K562 (cell line): ENCODE results near the gene IGF2R. TPM values are rescaled to one million over a fixed set of nuclear protein-coding genes. Genes with fewer than 3 reads are reported as not detected.

Experiments
- ATF1 ChIP-seq, 2 experiments: fragments of 450-650 bp in 1 of 2; IDR thresholded peaks; 2 replicates each; pipeline ENCODE4 v1.6.1; 2016; ENCODE audit warnings: missing compliant biosample characterization in 1 of 2, missing genetic modification characterization in 1 of 2
- FOXJ3 ChIP-seq: sonication (generic); formaldehyde crosslinking; IDR thresholded peaks from 2 replicates; pipeline ENCODE4 v1.4.0; 2020; ENCODE audit warnings: mild to moderate bottlenecking, missing genetic modification reagents
- HEY1 ChIP-seq: fragments of 250-450 bp; sonication (Bioruptor Pico); IDR thresholded peaks from 2 replicates; pipeline ENCODE4 v1.5.0; 2020; ENCODE audit warnings: mild to moderate bottlenecking, moderate library complexity, borderline replicate concordance
- KLF10 ChIP-seq: fragments of 250-450 bp; sonication (Bioruptor Pico); IDR thresholded peaks from 2 replicates; pipeline ENCODE4 v1.6.1; 2021; ENCODE audit warnings: matching md5 sums
- LARP7 ChIP-seq: fragments of 450-650 bp; IDR thresholded peaks from 2 replicates; pipeline ENCODE4 v1.6.1; 2016
- LEF1 ChIP-seq: fragments of 450-650 bp; IDR thresholded peaks from 2 replicates; pipeline ENCODE4 v1.6.1; 2016; ENCODE audit warnings: mild to moderate bottlenecking
- NCOA4 ChIP-seq: fragments of 450-650 bp; IDR thresholded peaks from 2 replicates; pipeline ENCODE4 v1.6.1; 2018; ENCODE audit warnings: mild to moderate bottlenecking; ENCODE audit not compliant: partially characterized antibody
- POU5F1 ChIP-seq: fragments of 150-350 bp; IDR thresholded peaks from 2 replicates; pipeline ENCODE4 v1.6.1; 2014; ENCODE audit warnings: borderline replicate concordance, low read length, low read depth, mild to moderate bottlenecking; ENCODE audit not compliant: partially characterized antibody
- REST ChIP-seq, 2 experiments: fragments of 450-650 bp; formaldehyde crosslinking in 1 of 2; IDR thresholded peaks; 2 replicates each; pipeline versions ENCODE4 v1.4.0 to v1.6.1; 2014 to 2020; ENCODE audit warnings: mild to moderate bottlenecking in 2 of 2, borderline replicate concordance in 1 of 2, low read depth in 1 of 2
- SOX6 ChIP-seq: fragments of 450-650 bp; IDR thresholded peaks from 2 replicates; pipeline ENCODE4 v1.6.1; 2014; ENCODE audit warnings: mild to moderate bottlenecking
- TARDBP ChIP-seq: fragments of 450-650 bp; IDR thresholded peaks from 2 replicates; pipeline ENCODE4 v1.6.1; 2016
- TCF15 ChIP-seq: fragments of 250-450 bp; sonication (Bioruptor Pico); IDR thresholded peaks from 2 replicates; pipeline ENCODE4 v1.8.0; 2022; ENCODE audit warnings: moderate library complexity, mild to moderate bottlenecking, inconsistent platforms
- USF1 ChIP-seq: sonication (generic); formaldehyde crosslinking; IDR thresholded peaks from 2 replicates; pipeline ENCODE4 v1.9.0; 2022; ENCODE audit warnings: mild to moderate bottlenecking, missing genetic modification reagents
- ZBTB7A ChIP-seq: IDR thresholded peaks from 2 replicates; pipeline ENCODE4 v1.6.1; 2011; ENCODE audit warnings: low read depth, mild to moderate bottlenecking, low read length, moderate library complexity, borderline replicate concordance; ENCODE audit not compliant: control insufficient read depth
- ZC3H8 ChIP-seq: fragments of 450-650 bp; IDR thresholded peaks from 2 replicates; pipeline ENCODE4 v1.6.1; 2017
- ZKSCAN1 ChIP-seq: fragments of 150-350 bp; IDR thresholded peaks from 2 replicates; pipeline ENCODE4 v1.6.1; 2016; ENCODE audit warnings: low read depth, low read length
- ZNF41 ChIP-seq: fragments of 250-450 bp; sonication (Bioruptor Pico); conservative IDR thresholded peaks from 2 replicates; pipeline ENCODE4 v1.4.0; 2020; ENCODE audit warnings: mild to moderate bottlenecking
- ZNF436 ChIP-seq: fragments of 250-450, 450-650 bp; sonication (Bioruptor Pico); formaldehyde crosslinking; IDR thresholded peaks from 2 replicates; pipeline ENCODE4 v1.7.0; 2020; ENCODE audit warnings: mild to moderate bottlenecking
- ZNF699 ChIP-seq: fragments of 250-450 bp; sonication (Bioruptor Pico); IDR thresholded peaks from 2 replicates; pipeline ENCODE4 v1.8.0; 2021; ENCODE audit warnings: mild to moderate bottlenecking, moderate library complexity; ENCODE audit not compliant: insufficient replicate concordance
- ZNF79 ChIP-seq: fragments of 250-450 bp; sonication (Bioruptor Pico); IDR thresholded peaks from 2 replicates; pipeline ENCODE4 v1.4.0; 2020; ENCODE audit warnings: low read depth, mild to moderate bottlenecking, moderate library complexity
- polyA plus RNA-seq, 8 experiments: library from polyadenylated mRNA; depleted of rRNA in 4 of 8; stranded (reverse) in 5 of 8; unstranded in 3 of 8; fragments of >200 nt; fragmentation: Nextera tagmentation in 2 of 8; fragmentation: Illumina TruSeq in 1 of 8; extraction: Ambion mirVana in 2 of 8; extraction: Trizol in 1 of 8; gene quantifications; 2 replicates each; pipeline versions ENCODE4 v1.2.1 to v1.2.3, GENCODE V29; 2011 to 2014; ENCODE audit warnings: inconsistent platforms in 1 of 8, missing spikeins in 1 of 8
- total RNA-seq, 7 experiments: library from RNA; depleted of rRNA in 6 of 7; stranded (reverse); fragments of >200 nt in 6 of 7; fragmentation: Illumina TruSeq in 2 of 7; extraction: Trizol in 2 of 7; gene quantifications; 2 replicates each; pipeline versions ENCODE4 v1.2.1 to v1.2.3, GENCODE V29; 2011 to 2021; ENCODE audit warnings: low replicate concordance in 1 of 7

The IGF2R gene
- total and polyA plus RNA-seq, 9 of the 15 experiments (the other 6 are each of a cell fraction or from before 2014, with no cell fraction given): 3.5 to 92.3 (median 34.5) TPM

GRCh38 chr6:159969921-159970320 lies 1.0 kb downstream of the IGF2R start (continued):
- no peak for TF ChIP-seq ZNF79 (CRISPR knock-in tag)
- TF ChIP-seq ZNF41 (CRISPR knock-in tag): no peak
- no peak for TF ChIP-seq HEY1 (CRISPR knock-in tag)
- peak; percentile 74 for TF ChIP-seq REST (IDR thresholded peaks at IDR 0.05; ENCODE audit: borderline replicate concordance)
- TF ChIP-seq REST (CRISPR knock-in tag; IDR thresholded peaks at IDR 0.05; ENCODE audit: low read depth): no peak
- no peak for TF ChIP-seq TARDBP
- no peak for TF ChIP-seq TCF15 (CRISPR knock-in tag)
- no peak for TF ChIP-seq LARP7
- TF ChIP-seq ZBTB7A: no peak
- TF ChIP-seq FOXJ3 (CRISPR knock-in tag): no peak
- no peak for TF ChIP-seq ATF1 (CRISPR knock-in tag; IDR thresholded peaks at IDR 0.05)
- 0 out of 2 replicates have a peak, but pooled peaks have one; percentile 20 for TF ChIP-seq ATF1 (tag; IDR thresholded peaks at IDR 0.05)
- TF ChIP-seq SOX6: peak; percentile 65
- TF ChIP-seq ZC3H8: no peak
- TF ChIP-seq NCOA4: no peak
- TF ChIP-seq ZKSCAN1: no peak
- TF ChIP-seq ZNF699: no peak
- TF ChIP-seq USF1 (CRISPR knock-in tag): no peak
- TF ChIP-seq POU5F1: no peak
- TF ChIP-seq LEF1: no peak
- TF ChIP-seq KLF10 (CRISPR knock-in tag): no peak
- TF ChIP-seq ZNF436: no peak
